Vagina (tissue), 2 donors: Measurements from ENCODE around the gene TTC1. TPM values are rescaled to one million over a fixed set of nuclear protein-coding genes. Genes with fewer than 3 reads are reported as not detected.

ENCODE experiments used
- DNase-seq, 2 donors: peaks; one replicate each; pipeline ENCODE4 v3.0.0-alpha.2; 2017; ENCODE audit errors: extremely low spot score in 2 of 2
- H3K27ac ChIP-seq: fragments of 200-600 bp; sonication (generic); one replicate; pipeline ENCODE4 v1.5.1; 2019
- H3K27me3 ChIP-seq: fragments of 200-600 bp; sonication (generic); one replicate; pipeline ENCODE4 v1.5.1; 2019
- H3K36me3 ChIP-seq, 2 donors: fragments of 200-600 bp; sonication (generic); one replicate each; pipeline ENCODE4 v1.5.1; 2017 to 2019
- H3K4me1 ChIP-seq: fragments of 200-600 bp; sonication (generic); one replicate; pipeline ENCODE4 v1.5.1; 2019
- H3K4me3 ChIP-seq, 2 donors: fragments of 200-600 bp; sonication (generic); 1 replicate in 1 of 2; 2 replicates in 1 of 2; pipeline ENCODE4 v1.5.1; 2016 to 2019
- H3K9me3 ChIP-seq: fragments of 200-600 bp; sonication (generic); one replicate; pipeline ENCODE4 v1.5.1; 2019
- CTCF ChIP-seq, 3 experiments: fragments of 450-650 bp in 2 of 3; fragments of 200-600 bp in 1 of 3; sonication (generic) in 1 of 3; IDR thresholded peaks; one replicate each; pipeline ENCODE4 v1.5.1; 2017 to 2019; ENCODE audit warnings: antibody characterized with exemption in 3 of 3, mild to moderate bottlenecking in 2 of 3, moderate library complexity in 2 of 3
- POLR2A ChIP-seq, 2 donors: fragments of 450-650 bp; IDR thresholded peaks; one replicate each; pipeline ENCODE4 v1.6.1; 2017; ENCODE audit warnings: antibody characterized with exemption in 2 of 2, mild to moderate bottlenecking in 2 of 2, moderate library complexity in 2 of 2
- POLR2AphosphoS5 ChIP-seq, 2 donors: sonication (generic); formaldehyde crosslinking; IDR thresholded peaks; one replicate each; pipeline ENCODE4 v1.9.0; 2017; ENCODE audit warnings: antibody characterized with exemption in 2 of 2, mild to moderate bottlenecking in 2 of 2, low read depth in 1 of 2; ENCODE audit not compliant: insufficient read depth in 1 of 2
- intact Hi-C: fragments of 100-400 bp; cut with DNase I; formaldehyde crosslinking; loops from one replicate; pipeline ENCODE4 v1.15.1; 2023
- total RNA-seq: library from RNA; depleted of rRNA; stranded (reverse); fragments of >200 nt; gene quantifications from one replicate; pipeline ENCODE4 v1.2.3, GENCODE V29; 2016

TTC1 gene
- total RNA-seq, 1 donor from 2014 or later, result 29.7 TPM

GRCh38 chr5:160039810-160040470 is 31.0 kb downstream of the TTC1 start:
- TF ChIP-seq POLR2A (IDR thresholded peaks at IDR 0.05), result no peak
- no peak for TF ChIP-seq CTCF (IDR thresholded peaks at IDR 0.05)
- TF ChIP-seq POLR2AphosphoS5 (IDR thresholded peaks at IDR 0.05; ENCODE audit: insufficient read depth in 1 of 2, low read depth in 1 of 2), result no peak
- intact Hi-C loops, result no loop called here
- no peak for DNase-seq
- Histone ChIP-seq H3K36me3 (peaks cover 0 to 27% of the 10 kb centered on the region in 2 donors), H3K9me3 (no peaks in the 10 kb centered on the region), H3K27ac (no peak overlapping the region), H3K4me3 (no peak overlapping the region), H3K4me1 (no peaks in the 10 kb centered on the region), H3K27me3 (no peaks in the 10 kb centered on the region)

GRCh38 chr5:160040471-160040835 is 31.5 kb downstream of the TTC1 start:
- Histone ChIP-seq H3K36me3 (peaks cover 0 to 24% of the 10 kb centered on the region in 2 donors), H3K4me1 (no peaks in the 10 kb centered on the region), H3K27me3 (no peaks in the 10 kb centered on the region), H3K9me3 (no peaks in the 10 kb centered on the region), H3K4me3 (no peak overlapping the region), H3K27ac (no peak overlapping the region)
- DNase-seq, result no peak
- TF ChIP-seq POLR2A (IDR thresholded peaks at IDR 0.05) (no peak), POLR2AphosphoS5 (IDR thresholded peaks at IDR 0.05; ENCODE audit: insufficient read depth in 1 of 2, low read depth in 1 of 2) (no peak), CTCF (IDR thresholded peaks at IDR 0.05) (no peak)
- intact Hi-C loops, result no loop called here

GRCh38 chr5:160042671-160043070 is 33.7 kb downstream of the TTC1 start:
- DNase-seq, result no peak
- H3K36me3 ChIP-seq, result peaks cover 0 to 11% of the 10 kb centered on the region in 2 donors
- no peak for TF ChIP-seq POLR2AphosphoS5 (IDR thresholded peaks at IDR 0.05; ENCODE audit: insufficient read depth in 1 of 2, low read depth in 1 of 2)
- TF ChIP-seq POLR2A (IDR thresholded peaks at IDR 0.05), result no peak
- TF ChIP-seq CTCF (IDR thresholded peaks at IDR 0.05), result no peak
- H3K9me3 ChIP-seq, result no peaks in the 10 kb centered on the region
- H3K4me1 ChIP-seq, result no peaks in the 10 kb centered on the region
- no peak overlapping the region for H3K4me3 ChIP-seq
- no peak overlapping the region for H3K27ac ChIP-seq
- intact Hi-C loops, result no loop called here
- H3K27me3 ChIP-seq, result no peaks in the 10 kb centered on the region

GRCh38 chr5:160044391-160044804 is 35.5 kb downstream of the TTC1 start:
- Histone ChIP-seq H3K9me3 (no peaks in the 10 kb centered on the region), H3K27ac (no peak overlapping the region), H3K4me1 (no peaks in the 10 kb centered on the region), H3K4me3 (no peak overlapping the region), H3K27me3 (no peaks in the 10 kb centered on the region), H3K36me3 (peaks cover 0 to 16% of the 10 kb centered on the region in 2 donors)
- no peak for DNase-seq
- TF ChIP-seq POLR2AphosphoS5 (IDR thresholded peaks at IDR 0.05; ENCODE audit: insufficient read depth in 1 of 2, low read depth in 1 of 2), result no peak
- TF ChIP-seq POLR2A (IDR thresholded peaks at IDR 0.05), result no peak
- no peak for TF ChIP-seq CTCF (IDR thresholded peaks at IDR 0.05)
- intact Hi-C loops, result no loop called here

GRCh38 chr5:160044967-160045366 is 36.0 kb downstream of the TTC1 start:
- peaks cover 0 to 22% of the 10 kb centered on the region in 2 donors for H3K36me3 ChIP-seq
- no peaks in the 10 kb centered on the region for H3K27me3 ChIP-seq
- H3K4me3 ChIP-seq, result no peak overlapping the region
- TF ChIP-seq POLR2AphosphoS5 (IDR thresholded peaks at IDR 0.05; ENCODE audit: insufficient read depth in 1 of 2, low read depth in 1 of 2) (no peak), POLR2A (IDR thresholded peaks at IDR 0.05) (no peak), CTCF (IDR thresholded peaks at IDR 0.05) (no peak)
- no peak overlapping the region for H3K27ac ChIP-seq
- DNase-seq, result no peak
- H3K9me3 ChIP-seq, result no peaks in the 10 kb centered on the region
- intact Hi-C loops, result no loop called here
- no peaks in the 10 kb centered on the region for H3K4me1 ChIP-seq
